GM19372 (cell line): ENCODE results near the gene CTSW.

Experiments
- ATAC-seq: cut with Tn5 transposase; IDR thresholded peaks from one replicate; pipeline ENCODE4 v1.9.1; 2021; ENCODE audit warnings: mild to moderate bottlenecking, low read depth, moderate library complexity; ENCODE audit not compliant: unreplicated experiment

CTSW gene

GRCh38 chr11:65919573-65920371, 40.1 kb downstream of the CTSW start:
- ATAC-seq: peak; percentile 41

DNA sequence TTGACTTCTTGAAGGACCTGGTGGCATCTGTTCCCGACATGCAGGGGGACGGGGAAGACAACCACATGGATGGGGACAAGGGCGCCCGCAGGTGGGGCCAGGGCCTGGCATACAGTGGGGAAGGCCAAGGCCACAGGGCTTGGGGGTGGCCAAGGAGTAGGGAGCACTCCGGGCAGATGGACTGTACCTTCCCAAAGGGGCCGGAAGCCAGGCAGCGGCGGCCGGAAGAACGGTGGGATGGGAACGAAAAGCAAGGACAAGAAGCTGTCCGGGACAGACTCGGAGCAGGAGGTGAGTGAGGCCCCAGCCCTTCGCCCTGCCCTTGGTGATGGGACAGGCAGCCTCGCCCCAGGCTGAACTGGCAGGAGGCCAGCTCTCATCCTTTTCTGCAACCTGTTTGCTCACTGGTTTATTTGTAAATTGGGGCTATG, 40.8 kb downstream of the CTSW start:
- ATAC-seq: no peak

- ATAC-seq: no peak
Observed at GRCh38 chr11:65921033-65921555, 41.5 kb downstream of the CTSW start.

DNA sequence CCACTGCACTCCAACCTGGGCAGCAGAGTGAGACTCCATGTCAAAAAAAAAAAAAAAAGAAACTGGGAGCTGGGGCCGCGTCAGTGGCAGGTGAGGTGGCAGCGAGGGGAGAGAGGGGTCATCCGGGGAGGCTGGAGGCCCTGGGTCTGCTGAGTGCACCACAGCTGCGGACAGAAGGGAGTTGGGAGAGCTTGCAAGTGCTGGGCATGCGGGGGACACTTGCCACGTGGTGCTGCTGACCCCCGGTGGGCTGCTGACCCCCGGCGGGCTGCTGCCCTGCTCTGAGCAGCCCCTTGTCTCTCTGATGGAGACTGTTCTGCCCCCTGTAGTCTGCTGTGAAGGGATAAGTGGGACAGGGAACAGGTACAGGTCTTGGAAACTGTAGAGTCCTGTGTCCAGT, 42.2 kb downstream of the CTSW start:
- ATAC-seq: no peak

GRCh38 chr11:65922565-65922964, 42.9 kb downstream of the CTSW start:
- no peak for ATAC-seq

DNA sequence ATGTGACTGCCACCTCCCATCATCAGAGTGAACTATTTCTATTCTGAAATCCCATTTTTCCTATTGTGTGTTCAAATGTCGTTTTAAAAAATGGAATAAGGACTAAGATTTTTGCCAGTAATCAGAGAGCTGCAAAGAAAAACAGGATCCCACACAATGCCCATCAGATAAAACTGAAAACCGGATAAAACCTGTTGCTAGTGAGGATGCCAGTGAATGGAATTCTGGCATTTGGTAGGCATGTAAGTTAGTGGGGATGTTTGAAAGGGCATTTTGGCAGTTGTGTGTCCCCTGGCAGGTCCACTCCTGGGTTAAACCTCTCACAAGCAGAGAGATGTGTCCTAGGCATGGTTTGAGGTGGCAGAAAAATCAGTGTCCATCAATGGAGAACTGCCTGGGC, 45.8 kb downstream of the CTSW start:
- no peak for ATAC-seq

GRCh38 chr11:65927904-65928397, 48.3 kb downstream of the CTSW start:
- ATAC-seq: peak; percentile 61

DNA sequence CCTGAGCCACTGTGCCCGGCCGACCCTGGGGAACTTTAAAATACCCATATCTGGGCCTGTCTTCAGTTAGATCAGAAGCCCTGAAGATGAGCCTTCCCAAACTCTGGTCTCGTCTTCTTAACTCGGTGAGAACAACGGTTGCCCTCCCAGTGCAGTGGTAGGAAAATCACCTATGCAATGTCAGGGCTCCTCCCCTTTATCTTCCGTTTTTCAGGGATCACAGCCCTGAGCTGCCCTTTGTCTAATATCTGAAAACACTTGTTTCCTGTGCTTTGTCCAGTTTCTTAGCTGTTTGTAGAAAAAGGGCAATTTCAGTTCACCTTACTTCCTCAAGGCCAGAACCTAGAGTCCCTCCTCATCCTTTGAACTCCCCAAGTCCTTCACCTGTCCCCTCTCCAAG, 49.0 kb downstream of the CTSW start:
- no peak for ATAC-seq

- no peak for ATAC-seq
Observed at GRCh38 chr11:65931773-65932557, 52.3 kb downstream of the CTSW start.

- ATAC-seq: no peak
Observed at GRCh38 chr11:65932558-65932919, 52.9 kb downstream of the CTSW start.
